ENCODE results near the gene PHF21A. TPM values are rescaled to one million over a fixed set of nuclear protein-coding genes. Genes with fewer than 3 reads are reported as not detected.

Gene PHF21A
- total RNA-seq, 1 experiment from 2014 or later: 51.7 TPM

DNA sequence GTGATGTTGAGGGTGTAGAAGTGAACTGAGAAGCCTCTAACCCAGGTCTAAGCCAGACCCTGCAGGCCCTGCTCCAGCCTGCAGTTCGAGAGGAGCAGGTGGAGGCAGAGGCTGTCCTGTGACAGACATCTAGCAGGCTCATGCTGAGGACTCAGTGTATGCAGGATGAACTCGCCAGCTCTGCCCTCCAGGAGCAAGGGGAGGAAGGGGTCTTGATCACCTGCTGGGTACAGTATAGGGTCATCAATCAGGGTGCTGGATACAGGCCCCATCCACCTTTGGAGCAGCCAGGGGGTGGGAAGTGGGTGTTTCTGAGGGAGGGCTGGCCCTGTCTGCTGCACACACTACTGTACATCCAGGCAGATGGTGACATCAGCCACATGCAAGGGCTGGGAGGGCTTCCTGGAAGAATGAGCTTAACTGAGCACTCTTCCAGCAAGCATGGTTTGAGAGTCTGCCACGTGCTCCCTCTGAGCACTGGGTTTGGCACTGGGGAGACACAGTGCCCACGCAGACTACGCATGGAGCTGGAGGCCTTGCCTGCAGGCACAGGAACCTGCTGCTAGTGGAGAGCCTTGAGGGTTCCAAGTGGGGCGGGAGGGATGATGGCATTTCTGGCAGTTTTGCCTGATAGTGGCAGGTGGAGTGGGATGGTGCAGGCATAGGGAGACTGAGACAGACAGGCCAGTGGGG, 226.6 kb downstream of the PHF21A start:
- Histone ChIP-seq H3K4me1 (ENCODE audit: low read length) (no peaks in the 10 kb centered on the region), H3K27ac (ENCODE audit: low read length) (no peak overlapping the region), H3K4me3 (ENCODE audit: low read length) (no peak overlapping the region), H3K9me3 (ENCODE audit: low read length) (no peaks in the 10 kb centered on the region), H3K9ac (ENCODE audit: low read length) (no peak overlapping the region), H3K79me2 (ENCODE audit: low read length) (no peaks in the 10 kb centered on the region), H4K20me1 (ENCODE audit: insufficient read depth, low read depth, low read length) (no peaks in the 10 kb centered on the region), H3K9me2 (replicated peaks; ENCODE audit: insufficient read depth, low read length) (no peaks in the 10 kb centered on the region), H3K36me3 (ENCODE audit: insufficient read depth, low read length) (no peaks in the 10 kb centered on the region), H3K4me2 (ENCODE audit: low read depth, low read length, poor library complexity, severe bottlenecking) (no peak overlapping the region), H2AFZ (ENCODE audit: low read length) (no peak overlapping the region), H3K27me3 (ENCODE audit: low read length) (no peaks in the 10 kb centered on the region)
- no peak for DNase-seq

DNA sequence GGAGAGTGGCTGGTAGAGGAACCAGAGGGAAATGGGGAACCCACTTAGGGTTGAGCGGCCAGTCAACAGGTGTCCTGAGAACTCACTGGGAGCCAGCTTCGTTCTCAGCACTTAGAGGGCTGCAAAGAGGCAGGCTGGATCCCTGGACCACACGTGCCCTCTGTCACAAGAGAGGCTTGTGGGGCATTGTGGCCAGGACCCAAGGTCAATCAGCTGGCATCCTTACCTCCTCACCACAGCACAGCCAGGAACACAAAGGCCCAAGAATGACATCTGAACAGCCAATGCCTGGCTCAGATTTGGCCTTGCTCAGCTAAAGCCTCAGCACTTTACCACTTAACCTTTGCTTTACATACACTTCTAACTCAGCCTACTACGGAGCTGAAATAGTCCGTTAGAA, 228.4 kb downstream of the PHF21A start:
- Histone ChIP-seq H3K27me3 (ENCODE audit: low read length) (no peaks in the 10 kb centered on the region), H3K4me3 (ENCODE audit: low read length) (no peak overlapping the region), H3K4me2 (ENCODE audit: low read depth, low read length, poor library complexity, severe bottlenecking) (no peak overlapping the region), H2AFZ (ENCODE audit: low read length) (no peak overlapping the region), H4K20me1 (ENCODE audit: insufficient read depth, low read depth, low read length) (no peaks in the 10 kb centered on the region), H3K79me2 (ENCODE audit: low read length) (no peaks in the 10 kb centered on the region), H3K36me3 (ENCODE audit: insufficient read depth, low read length) (no peaks in the 10 kb centered on the region), H3K4me1 (ENCODE audit: low read length) (no peaks in the 10 kb centered on the region), H3K9me2 (replicated peaks; ENCODE audit: insufficient read depth, low read length) (no peaks in the 10 kb centered on the region), H3K9me3 (ENCODE audit: low read length) (no peaks in the 10 kb centered on the region), H3K9ac (ENCODE audit: low read length) (no peak overlapping the region), H3K27ac (ENCODE audit: low read length) (no peak overlapping the region)
- no peak for DNase-seq

DNA sequence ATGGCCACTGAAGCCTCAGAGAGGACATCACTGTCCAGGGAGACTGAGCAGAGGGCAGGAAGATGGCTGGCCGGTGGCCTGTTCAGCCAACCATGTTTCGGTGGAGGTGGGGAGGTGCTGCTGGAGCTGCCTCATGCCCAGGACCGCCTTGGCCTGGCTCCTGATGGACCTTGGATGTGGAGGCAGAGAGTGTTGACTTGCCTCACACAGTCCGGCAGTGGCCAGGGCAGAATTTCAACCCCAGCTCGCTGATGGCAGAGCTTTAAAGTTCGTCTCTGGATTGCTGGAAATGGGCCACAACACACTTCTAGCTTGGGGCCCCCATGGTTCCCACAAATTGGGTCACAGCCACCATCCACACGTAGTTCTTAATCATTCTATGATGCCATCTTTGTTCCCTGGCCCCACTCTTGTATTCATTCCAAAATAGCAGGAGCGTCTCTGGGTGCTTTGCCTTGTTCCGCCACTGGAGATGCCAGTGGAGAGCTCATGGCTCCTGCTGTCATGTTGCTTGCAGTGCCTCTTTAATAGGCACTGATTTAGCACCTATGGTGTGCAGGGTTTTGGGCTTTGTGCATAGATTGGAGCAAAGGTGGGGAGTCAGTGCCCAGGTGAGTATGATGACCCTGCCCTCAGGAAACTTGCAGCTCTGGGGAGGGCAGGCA, 230.2 kb downstream of the PHF21A start:
- H3K27ac ChIP-seq (ENCODE audit: low read length): no peak overlapping the region
- no peak overlapping the region for H2AFZ ChIP-seq (ENCODE audit: low read length)
- H3K4me1 ChIP-seq (ENCODE audit: low read length): peaks cover 4% of the 10 kb centered on the region
- H3K36me3 ChIP-seq (ENCODE audit: insufficient read depth, low read length): no peaks in the 10 kb centered on the region
- H3K9ac ChIP-seq (ENCODE audit: low read length): no peak overlapping the region
- DNase-seq: no peak
- no peak overlapping the region for H3K4me3 ChIP-seq (ENCODE audit: low read length)
- H3K79me2 ChIP-seq (ENCODE audit: low read length): no peaks in the 10 kb centered on the region
- H3K4me2 ChIP-seq (ENCODE audit: low read depth, low read length, poor library complexity, severe bottlenecking): no peak overlapping the region
- no peaks in the 10 kb centered on the region for H3K27me3 ChIP-seq (ENCODE audit: low read length)
- no peaks in the 10 kb centered on the region for H3K9me3 ChIP-seq (ENCODE audit: low read length)
- H4K20me1 ChIP-seq (ENCODE audit: insufficient read depth, low read depth, low read length): 0 out of 2 replicates have a peak, but pooled peaks cover 3% of the 10 kb centered on the region
- no peaks in the 10 kb centered on the region for H3K9me2 ChIP-seq (replicated peaks; ENCODE audit: insufficient read depth, low read length)

DNA sequence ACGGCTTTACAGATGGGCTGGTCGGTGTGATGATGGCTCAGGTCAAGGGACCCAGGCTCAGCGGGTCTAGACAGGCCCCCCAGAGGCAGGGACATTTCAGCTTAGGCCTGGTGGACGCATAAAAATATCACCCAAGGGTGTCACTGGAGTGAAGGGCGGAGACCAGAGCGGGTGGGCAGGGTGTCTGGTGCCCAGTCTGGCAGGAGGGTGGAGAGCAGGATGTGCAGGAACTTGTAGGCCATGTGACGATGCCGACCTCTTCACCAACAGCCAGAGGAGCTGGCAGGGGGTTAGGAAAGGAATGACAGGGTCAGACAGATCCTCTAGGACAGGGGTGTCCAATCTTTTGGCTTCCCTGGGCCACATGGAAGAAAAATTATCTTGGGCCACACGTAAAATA, 231.3 kb downstream of the PHF21A start:
- H3K4me2 ChIP-seq (ENCODE audit: low read depth, low read length, poor library complexity, severe bottlenecking): no peak overlapping the region
- no peaks in the 10 kb centered on the region for H3K79me2 ChIP-seq (ENCODE audit: low read length)
- no peak overlapping the region for H3K27ac ChIP-seq (ENCODE audit: low read length)
- no peak overlapping the region for H2AFZ ChIP-seq (ENCODE audit: low read length)
- no peak overlapping the region for H3K4me3 ChIP-seq (ENCODE audit: low read length)
- H3K36me3 ChIP-seq (ENCODE audit: insufficient read depth, low read length): no peaks in the 10 kb centered on the region
- DNase-seq: no peak
- H4K20me1 ChIP-seq (ENCODE audit: insufficient read depth, low read depth, low read length): peaks cover 3% of the 10 kb centered on the region; the same call in 1 of the 2 replicates
- no peak overlapping the region for H3K9ac ChIP-seq (ENCODE audit: low read length)
- no peaks in the 10 kb centered on the region for H3K27me3 ChIP-seq (ENCODE audit: low read length)
- H3K9me3 ChIP-seq (ENCODE audit: low read length): no peaks in the 10 kb centered on the region
- H3K4me1 ChIP-seq (ENCODE audit: low read length): peaks cover 11% of the 10 kb centered on the region
- H3K9me2 ChIP-seq (replicated peaks; ENCODE audit: insufficient read depth, low read length): no peaks in the 10 kb centered on the region

DNA sequence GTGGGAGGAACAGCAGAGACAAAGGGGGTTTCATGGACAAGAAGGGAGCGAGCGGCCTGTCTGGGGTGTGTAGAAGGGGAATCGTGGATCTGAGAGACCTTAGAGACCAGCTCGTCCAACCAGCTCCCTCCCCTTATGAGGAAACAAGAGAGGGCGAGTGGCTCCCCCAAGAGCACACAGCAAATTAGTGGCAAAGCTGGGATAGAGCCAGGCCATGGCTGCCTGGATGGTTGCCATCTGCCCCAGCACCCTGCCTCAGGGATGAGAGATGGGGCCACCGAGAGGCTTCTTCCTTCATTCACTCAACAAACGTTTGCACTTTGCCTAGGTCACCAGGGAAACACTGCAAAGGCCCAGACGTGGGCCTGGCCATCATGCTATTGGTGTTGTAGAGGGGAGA, 231.7 kb downstream of the PHF21A start:
- no peaks in the 10 kb centered on the region for H3K9me3 ChIP-seq (ENCODE audit: low read length)
- H3K27me3 ChIP-seq (ENCODE audit: low read length): no peaks in the 10 kb centered on the region
- H2AFZ ChIP-seq (ENCODE audit: low read length): no peak overlapping the region
- H3K4me3 ChIP-seq (ENCODE audit: low read length): no peak overlapping the region
- H4K20me1 ChIP-seq (ENCODE audit: insufficient read depth, low read depth, low read length): peaks cover 3% of the 10 kb centered on the region; the same call in 1 of the 2 replicates
- H3K4me2 ChIP-seq (ENCODE audit: low read depth, low read length, poor library complexity, severe bottlenecking): no peak overlapping the region
- H3K9ac ChIP-seq (ENCODE audit: low read length): no peak overlapping the region
- no peak overlapping the region for H3K27ac ChIP-seq (ENCODE audit: low read length)
- H3K79me2 ChIP-seq (ENCODE audit: low read length): no peaks in the 10 kb centered on the region
- H3K4me1 ChIP-seq (ENCODE audit: low read length): peaks cover 11% of the 10 kb centered on the region
- no peaks in the 10 kb centered on the region for H3K9me2 ChIP-seq (replicated peaks; ENCODE audit: insufficient read depth, low read length)
- no peak for DNase-seq
- no peaks in the 10 kb centered on the region for H3K36me3 ChIP-seq (ENCODE audit: insufficient read depth, low read length)

DNA sequence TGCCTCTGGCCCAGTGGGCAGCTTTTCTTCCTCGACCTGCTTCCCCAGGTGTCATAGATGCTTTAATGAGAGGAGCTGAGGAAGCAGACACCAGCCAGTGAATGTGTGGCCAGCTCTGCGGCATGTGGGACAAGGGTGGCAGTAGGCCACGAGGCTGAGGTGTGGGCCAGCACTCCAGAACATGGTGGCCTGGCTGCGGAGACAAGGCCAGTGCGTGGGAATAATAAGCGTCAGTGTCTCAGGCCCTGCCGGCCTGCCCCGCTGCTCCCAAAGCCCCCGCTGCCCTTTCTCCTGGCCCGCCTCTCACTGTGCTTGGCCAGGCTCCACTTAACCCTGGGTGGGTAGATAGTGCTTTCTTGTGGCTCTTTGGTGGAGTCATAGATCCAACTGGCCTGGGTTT, 233.7 kb downstream of the PHF21A start:
- Histone ChIP-seq H3K4me2 (ENCODE audit: low read depth, low read length, poor library complexity, severe bottlenecking) (no peak overlapping the region), H3K27ac (ENCODE audit: low read length) (no peak overlapping the region), H3K4me3 (ENCODE audit: low read length) (no peak overlapping the region), H3K9me2 (replicated peaks; ENCODE audit: insufficient read depth, low read length) (no peaks in the 10 kb centered on the region), H3K79me2 (ENCODE audit: low read length) (no peaks in the 10 kb centered on the region), H3K36me3 (ENCODE audit: insufficient read depth, low read length) (no peaks in the 10 kb centered on the region), H3K9me3 (ENCODE audit: low read length) (no peaks in the 10 kb centered on the region), H3K27me3 (ENCODE audit: low read length) (no peaks in the 10 kb centered on the region), H4K20me1 (ENCODE audit: insufficient read depth, low read depth, low read length) (peaks cover 6% of the 10 kb centered on the region; the same call in 1 of the 2 replicates), H2AFZ (ENCODE audit: low read length) (no peak overlapping the region), H3K4me1 (ENCODE audit: low read length) (peaks cover 11% of the 10 kb centered on the region), H3K9ac (ENCODE audit: low read length) (no peak overlapping the region)
- no peak for DNase-seq

DNA sequence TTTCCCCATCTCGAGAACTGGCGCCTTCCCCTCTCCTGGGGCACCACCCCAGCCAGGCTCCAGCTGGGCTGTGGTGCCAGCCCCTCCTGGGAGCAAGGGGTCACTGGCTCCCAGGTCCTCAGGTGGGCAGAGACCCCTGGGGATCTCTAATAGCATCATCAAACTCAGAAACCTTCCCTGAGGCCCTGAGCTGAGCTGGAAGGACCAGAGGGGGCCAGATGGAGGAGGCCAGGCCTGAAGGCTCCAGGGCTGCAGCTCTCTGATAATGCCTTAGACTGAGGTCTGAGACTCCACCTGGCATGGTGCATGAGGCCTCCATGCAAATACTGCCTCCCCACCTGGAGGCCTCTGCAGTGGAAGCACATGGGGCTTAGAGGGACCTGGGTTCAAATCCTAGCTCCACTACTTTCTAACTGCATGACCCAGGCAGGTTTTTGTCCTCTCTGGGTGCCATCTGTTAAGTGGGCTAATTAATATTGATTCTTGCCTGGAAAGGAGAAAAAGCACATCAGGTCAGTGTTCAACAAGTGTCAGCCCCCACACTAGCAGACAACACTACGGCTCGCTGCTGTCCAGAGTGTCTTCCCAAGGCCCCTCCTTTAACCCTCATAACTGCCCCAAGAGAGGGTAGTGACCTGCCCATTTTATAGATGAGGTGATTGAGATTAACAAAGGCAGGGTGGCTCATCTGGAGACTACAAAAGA, 234.3 kb downstream of the PHF21A start:
- no peak overlapping the region for H3K4me2 ChIP-seq (ENCODE audit: low read depth, low read length, poor library complexity, severe bottlenecking)
- no peak overlapping the region for H2AFZ ChIP-seq (ENCODE audit: low read length)
- H3K79me2 ChIP-seq (ENCODE audit: low read length): no peaks in the 10 kb centered on the region
- DNase-seq: no peak
- H3K4me3 ChIP-seq (ENCODE audit: low read length): no peak overlapping the region
- H3K27me3 ChIP-seq (ENCODE audit: low read length): no peaks in the 10 kb centered on the region
- no peaks in the 10 kb centered on the region for H3K9me3 ChIP-seq (ENCODE audit: low read length)
- H4K20me1 ChIP-seq (ENCODE audit: insufficient read depth, low read depth, low read length): peaks cover 6% of the 10 kb centered on the region; the same call in 1 of the 2 replicates
- no peaks in the 10 kb centered on the region for H3K36me3 ChIP-seq (ENCODE audit: insufficient read depth, low read length)
- no peak overlapping the region for H3K27ac ChIP-seq (ENCODE audit: low read length)
- H3K9ac ChIP-seq (ENCODE audit: low read length): no peak overlapping the region
- H3K9me2 ChIP-seq (replicated peaks; ENCODE audit: insufficient read depth, low read length): no peaks in the 10 kb centered on the region
- H3K4me1 ChIP-seq (ENCODE audit: low read length): peaks cover 11% of the 10 kb centered on the region

All from Karpas-422 (cell line).